ENCODE measurements around the gene CTSZ.

The CTSZ gene

DNA sequence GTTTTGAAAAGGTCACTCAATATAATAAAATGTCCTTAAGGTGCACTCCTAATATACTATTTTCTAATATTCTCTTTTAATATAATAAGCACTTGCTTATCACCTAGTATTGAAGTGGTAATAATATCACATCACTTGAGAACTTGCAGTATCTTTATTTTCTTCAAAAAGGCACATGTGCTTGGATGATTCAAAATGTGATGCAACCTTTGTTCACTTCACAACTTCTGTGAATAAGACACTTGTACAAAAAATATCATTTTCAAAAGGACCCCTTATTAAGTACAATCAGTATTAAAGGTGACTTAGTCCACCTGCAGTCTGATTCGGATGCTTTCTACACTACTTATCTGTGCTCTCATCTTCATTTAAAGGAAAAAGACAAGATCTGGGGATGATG, 32.2 kb upstream of the CTSZ start:
- TF ChIP-seq CTCF (IDR thresholded peaks at IDR 0.05; ENCODE audit: extremely low read depth, missing control alignments): no peak
- no peak for DNase-seq (ENCODE audit: low spot score)

DNA sequence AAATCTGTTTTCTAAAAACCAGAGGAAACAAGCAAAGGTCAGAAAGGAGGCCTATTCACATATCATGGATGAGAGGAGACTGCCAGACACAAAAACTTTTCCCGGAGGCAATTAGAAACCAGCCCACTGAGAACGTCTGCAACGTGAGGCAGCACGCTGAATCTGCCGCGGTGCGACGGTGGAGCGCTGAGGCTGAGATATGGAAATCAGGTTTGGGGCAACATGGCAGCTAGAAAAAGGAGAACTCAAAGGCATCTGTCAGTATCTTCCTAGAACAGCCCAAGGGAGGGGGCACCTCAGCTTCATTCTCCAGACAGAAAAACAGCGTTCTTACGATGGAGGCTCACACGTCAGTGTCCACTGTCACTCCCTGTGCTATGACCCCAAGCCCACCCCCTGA, 30.3 kb upstream of the CTSZ start:
- no peak for TF ChIP-seq CTCF (IDR thresholded peaks at IDR 0.05; ENCODE audit: extremely low read depth, missing control alignments)
- no peak for DNase-seq (ENCODE audit: low spot score)

- no peak for DNase-seq (ENCODE audit: low spot score)
- no peak for TF ChIP-seq CTCF (IDR thresholded peaks at IDR 0.05; ENCODE audit: extremely low read depth, missing control alignments)
Observed at GRCh38 chr20:59035381-59035780, 28.3 kb upstream of the CTSZ start.

DNA sequence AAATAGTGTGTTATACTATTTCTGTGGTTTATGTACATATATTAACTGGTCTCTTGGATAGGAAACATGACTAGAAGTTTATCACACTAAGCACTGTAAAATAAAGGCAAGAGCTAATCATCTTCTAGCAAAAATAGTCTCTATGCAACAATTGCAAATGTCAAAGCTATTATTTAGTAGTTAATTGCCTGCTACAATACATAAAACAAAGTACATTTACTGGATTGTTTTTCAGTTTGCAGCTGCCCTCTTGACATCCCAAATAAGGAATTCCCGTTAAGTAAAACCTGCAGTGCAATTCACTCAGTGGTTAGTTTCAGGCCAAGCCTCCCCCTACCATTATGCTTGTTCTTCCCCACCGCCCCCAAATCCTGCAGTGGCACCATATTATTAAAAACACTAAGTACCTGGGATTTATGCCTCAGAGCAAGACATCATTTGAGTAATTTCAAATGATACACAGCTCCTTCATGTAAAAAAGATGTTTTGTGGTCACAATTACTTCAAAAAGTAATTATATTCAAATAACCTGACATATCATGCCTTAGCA, 26.6 kb upstream of the CTSZ start:
- TF ChIP-seq CTCF (IDR thresholded peaks at IDR 0.05; ENCODE audit: extremely low read depth, missing control alignments): no peak
- no peak for DNase-seq (ENCODE audit: low spot score)

- no peak for TF ChIP-seq CTCF (IDR thresholded peaks at IDR 0.05; ENCODE audit: extremely low read depth, missing control alignments)
- no peak for DNase-seq (ENCODE audit: low spot score)
Observed at GRCh38 chr20:59033093-59033492, 26.0 kb upstream of the CTSZ start.

- TF ChIP-seq CTCF (IDR thresholded peaks at IDR 0.05; ENCODE audit: extremely low read depth, missing control alignments): no peak
- DNase-seq (ENCODE audit: low spot score): no peak
Observed at GRCh38 chr20:59032713-59033059, 25.6 kb upstream of the CTSZ start.

GRCh38 chr20:59032023-59032712, 25.1 kb upstream of the CTSZ start, which contains the start of gene ATP5F1E:
TSS of gene ATP5F1E (minus strand) at chr20:59032335. CDS start at chr20:59032251, 84 bp downstream.
- peak; percentile 98 for DNase-seq (ENCODE audit: low spot score)
- no peak for TF ChIP-seq CTCF (IDR thresholded peaks at IDR 0.05; ENCODE audit: extremely low read depth, missing control alignments)

All from GM20000 (cell line).